Measurements from ENCODE around the gene F2R.

The F2R gene

GRCh38 chr5:76742583-76742982 is 26.7 kb downstream of the F2R start:
- H2AK5ac ChIP-seq (ENCODE audit: low read depth, low read length): no peak overlapping the region
- WGBS, 2 donors (ENCODE audit: extremely low coverage in 2 of 2, insufficient read length in 2 of 2, insufficient replicate concordance in 1 of 2): no CpG with 5 or more reads among the region's 4 CpGs
- no peak overlapping the region for H4K8ac ChIP-seq (ENCODE audit: low read depth, low read length)
- no peaks in the 10 kb centered on the region for H3K4me1 ChIP-seq (ENCODE audit: control insufficient read depth in 2 of 2, insufficient read depth in 1 of 2, low read depth in 1 of 2, low read length in 2 of 2)
- no peak overlapping the region for H2BK5ac ChIP-seq (ENCODE audit: low read length)
- no peak overlapping the region for H2BK12ac ChIP-seq (ENCODE audit: low read length)
- H3K14ac ChIP-seq (ENCODE audit: low read length): no peak overlapping the region
- no peak overlapping the region for H3K4ac ChIP-seq (ENCODE audit: low read length)
- H3K27me3 ChIP-seq (ENCODE audit: control insufficient read depth in 3 of 3, insufficient read depth in 3 of 3, low read depth in 1 of 3, low read length in 3 of 3): no peaks in the 10 kb centered on the region
- no peak overlapping the region for H2AFZ ChIP-seq (ENCODE audit: low read length)
- no peak overlapping the region for H3K4me3 ChIP-seq (ENCODE audit: low read length in 2 of 2)
- H3K27ac ChIP-seq (replicated peaks; ENCODE audit: low read length): no peak overlapping the region
- no peak overlapping the region for H3K4me2 ChIP-seq (ENCODE audit: insufficient read depth, low read length, poor library complexity, severe bottlenecking)
- no peak overlapping the region for H3K9ac ChIP-seq (ENCODE audit: low read depth, low read length, poor library complexity)
- no peak overlapping the region for H3K23ac ChIP-seq (ENCODE audit: low read depth, low read length, poor library complexity)
- no peak overlapping the region for H3K18ac ChIP-seq (ENCODE audit: low read length)
- DNase-seq (ENCODE audit: low spot score): no peak
- no peak overlapping the region for H2BK15ac ChIP-seq (ENCODE audit: low read length)
- no peak overlapping the region for H4K91ac ChIP-seq (ENCODE audit: low read depth, low read length, poor library complexity)
- no peak overlapping the region for H2BK120ac ChIP-seq (ENCODE audit: low read depth, low read length)
- no peaks in the 10 kb centered on the region for H3K79me1 ChIP-seq (ENCODE audit: low read depth, low read length)
- H3K9me3 ChIP-seq (replicated peaks in 1 of 2; ENCODE audit: control insufficient read depth in 2 of 2, insufficient read depth in 1 of 2, low read depth in 1 of 2, low read length in 2 of 2): no peaks in the 10 kb centered on the region
- no peaks in the 10 kb centered on the region for H3K36me3 ChIP-seq (replicated peaks in 1 of 2; ENCODE audit: control insufficient read depth in 2 of 2, insufficient read depth in 2 of 2, low read length in 2 of 2)

GRCh38 chr5:76744632-76745031 is 28.7 kb downstream of the F2R start:
- Histone ChIP-seq H3K27ac (replicated peaks; ENCODE audit: low read length) (no peak overlapping the region), H4K91ac (ENCODE audit: low read depth, low read length, poor library complexity) (no peak overlapping the region), H3K4me3 (ENCODE audit: low read length in 2 of 2) (no peak overlapping the region), H3K14ac (ENCODE audit: low read length) (no peak overlapping the region), H2BK5ac (ENCODE audit: low read length) (no peak overlapping the region), H3K9me3 (replicated peaks in 1 of 2; ENCODE audit: control insufficient read depth in 2 of 2, insufficient read depth in 1 of 2, low read depth in 1 of 2, low read length in 2 of 2) (no peaks in the 10 kb centered on the region), H2AK5ac (ENCODE audit: low read depth, low read length) (no peak overlapping the region), H3K36me3 (replicated peaks in 1 of 2; ENCODE audit: control insufficient read depth in 2 of 2, insufficient read depth in 2 of 2, low read length in 2 of 2) (no peaks in the 10 kb centered on the region), H3K23ac (ENCODE audit: low read depth, low read length, poor library complexity) (no peak overlapping the region), H2BK120ac (ENCODE audit: low read depth, low read length) (no peak overlapping the region), H3K9ac (ENCODE audit: low read depth, low read length, poor library complexity) (no peak overlapping the region), H4K8ac (ENCODE audit: low read depth, low read length) (no peak overlapping the region), H2AFZ (ENCODE audit: low read length) (no peak overlapping the region), H2BK15ac (ENCODE audit: low read length) (no peak overlapping the region), H3K27me3 (ENCODE audit: control insufficient read depth in 3 of 3, insufficient read depth in 3 of 3, low read depth in 1 of 3, low read length in 3 of 3) (no peaks in the 10 kb centered on the region), H3K4me1 (ENCODE audit: control insufficient read depth in 2 of 2, insufficient read depth in 1 of 2, low read depth in 1 of 2, low read length in 2 of 2) (no peaks in the 10 kb centered on the region), H3K4ac (ENCODE audit: low read length) (no peak overlapping the region), H2BK12ac (ENCODE audit: low read length) (no peak overlapping the region), H3K4me2 (ENCODE audit: insufficient read depth, low read length, poor library complexity, severe bottlenecking) (no peak overlapping the region), H3K18ac (ENCODE audit: low read length) (no peak overlapping the region), H3K79me1 (ENCODE audit: low read depth, low read length) (no peaks in the 10 kb centered on the region)
- no peak for DNase-seq (ENCODE audit: low spot score)
- WGBS, 2 donors (ENCODE audit: extremely low coverage in 2 of 2, insufficient read length in 2 of 2, insufficient replicate concordance in 1 of 2): no CpG with 5 or more reads among the region's 2 CpGs

- Histone ChIP-seq H2BK120ac (ENCODE audit: low read depth, low read length) (no peak overlapping the region), H3K23ac (ENCODE audit: low read depth, low read length, poor library complexity) (no peak overlapping the region), H4K91ac (ENCODE audit: low read depth, low read length, poor library complexity) (no peak overlapping the region), H2BK12ac (ENCODE audit: low read length) (no peak overlapping the region), H3K36me3 (replicated peaks in 1 of 2; ENCODE audit: control insufficient read depth in 2 of 2, insufficient read depth in 2 of 2, low read length in 2 of 2) (no peaks in the 10 kb centered on the region), H3K18ac (ENCODE audit: low read length) (no peak overlapping the region), H2AFZ (ENCODE audit: low read length) (no peak overlapping the region), H3K4ac (ENCODE audit: low read length) (no peak overlapping the region), H3K4me2 (ENCODE audit: insufficient read depth, low read length, poor library complexity, severe bottlenecking) (no peak overlapping the region), H3K14ac (ENCODE audit: low read length) (no peak overlapping the region), H3K27ac (replicated peaks; ENCODE audit: low read length) (no peak overlapping the region), H3K9me3 (replicated peaks in 1 of 2; ENCODE audit: control insufficient read depth in 2 of 2, insufficient read depth in 1 of 2, low read depth in 1 of 2, low read length in 2 of 2) (no peaks in the 10 kb centered on the region), H2AK5ac (ENCODE audit: low read depth, low read length) (no peak overlapping the region), H2BK5ac (ENCODE audit: low read length) (no peak overlapping the region), H3K4me1 (ENCODE audit: control insufficient read depth in 2 of 2, insufficient read depth in 1 of 2, low read depth in 1 of 2, low read length in 2 of 2) (no peaks in the 10 kb centered on the region), H4K8ac (ENCODE audit: low read depth, low read length) (no peak overlapping the region), H3K9ac (ENCODE audit: low read depth, low read length, poor library complexity) (no peak overlapping the region), H3K27me3 (ENCODE audit: control insufficient read depth in 3 of 3, insufficient read depth in 3 of 3, low read depth in 1 of 3, low read length in 3 of 3) (no peaks in the 10 kb centered on the region), H2BK15ac (ENCODE audit: low read length) (no peak overlapping the region), H3K4me3 (ENCODE audit: low read length in 2 of 2) (no peak overlapping the region), H3K79me1 (ENCODE audit: low read depth, low read length) (no peaks in the 10 kb centered on the region)
- no CpG with 5 or more reads among the region's 3 CpGs for WGBS, 2 donors (ENCODE audit: extremely low coverage in 2 of 2, insufficient read length in 2 of 2, insufficient replicate concordance in 1 of 2)
- no peak for DNase-seq (ENCODE audit: low spot score)
Measured at GRCh38 chr5:76745670-76746069, 29.7 kb downstream of the F2R start.

- H3K4me2 ChIP-seq (ENCODE audit: insufficient read depth, low read length, poor library complexity, severe bottlenecking): no peak overlapping the region
- no CpG with 5 or more reads among the region's 2 CpGs for WGBS, 2 donors (ENCODE audit: extremely low coverage in 2 of 2, insufficient read length in 2 of 2, insufficient replicate concordance in 1 of 2)
Measured at GRCh38 chr5:76746677-76747076, 30.8 kb downstream of the F2R start.

More at GRCh38 chr5:76746677-76747076, 30.8 kb downstream of the F2R start:
- no peak overlapping the region for H2BK120ac ChIP-seq (ENCODE audit: low read depth, low read length)
- no peaks in the 10 kb centered on the region for H3K9me3 ChIP-seq (replicated peaks in 1 of 2; ENCODE audit: control insufficient read depth in 2 of 2, insufficient read depth in 1 of 2, low read depth in 1 of 2, low read length in 2 of 2)
- H4K8ac ChIP-seq (ENCODE audit: low read depth, low read length): no peak overlapping the region
- no peak overlapping the region for H2AFZ ChIP-seq (ENCODE audit: low read length)
- H2BK5ac ChIP-seq (ENCODE audit: low read length): no peak overlapping the region
- no peak overlapping the region for H3K18ac ChIP-seq (ENCODE audit: low read length)
- H3K14ac ChIP-seq (ENCODE audit: low read length): no peak overlapping the region
- H3K27ac ChIP-seq (replicated peaks; ENCODE audit: low read length): no peak overlapping the region
- no peak overlapping the region for H2AK5ac ChIP-seq (ENCODE audit: low read depth, low read length)
- DNase-seq (ENCODE audit: low spot score): no peak
- H3K23ac ChIP-seq (ENCODE audit: low read depth, low read length, poor library complexity): no peak overlapping the region
- H3K4me1 ChIP-seq (ENCODE audit: control insufficient read depth in 2 of 2, insufficient read depth in 1 of 2, low read depth in 1 of 2, low read length in 2 of 2): no peaks in the 10 kb centered on the region
- no peak overlapping the region for H4K91ac ChIP-seq (ENCODE audit: low read depth, low read length, poor library complexity)
- no peaks in the 10 kb centered on the region for H3K79me1 ChIP-seq (ENCODE audit: low read depth, low read length)
- H3K4me3 ChIP-seq (ENCODE audit: low read length in 2 of 2): no peak overlapping the region
- no peak overlapping the region for H2BK15ac ChIP-seq (ENCODE audit: low read length)
- H3K4ac ChIP-seq (ENCODE audit: low read length): no peak overlapping the region
- H2BK12ac ChIP-seq (ENCODE audit: low read length): no peak overlapping the region
- H3K9ac ChIP-seq (ENCODE audit: low read depth, low read length, poor library complexity): no peak overlapping the region
- H3K36me3 ChIP-seq (replicated peaks in 1 of 2; ENCODE audit: control insufficient read depth in 2 of 2, insufficient read depth in 2 of 2, low read length in 2 of 2): no peaks in the 10 kb centered on the region
- H3K27me3 ChIP-seq (ENCODE audit: control insufficient read depth in 3 of 3, insufficient read depth in 3 of 3, low read depth in 1 of 3, low read length in 3 of 3): no peaks in the 10 kb centered on the region
